ENCODE results near the gene CHRM5.
"Not testable (repeated sequence)": the region's sequence is repeated elsewhere in the genome, so short reads cannot be mapped to it uniquely, and the experiment has no call there.

CHRM5 gene

GRCh38 chr15:34038871-34039789 is 70.8 kb downstream of the CHRM5 start, which contains the start of gene AVEN:
AVEN (minus strand) TSS chr15:34039204; CDS start chr15:34039046, 158 bp downstream.
- DNase-seq (ENCODE audit: low read depth in 2 of 2): peak; percentile 3 to 22

- DNase-seq (ENCODE audit: low read depth in 2 of 2): no peak
These were observed 71.5 kb downstream of the CHRM5 start for GRCh38 chr15:34039790-34040113.

GRCh38 chr15:34043391-34043790 is 75.1 kb downstream of the CHRM5 start:
- DNase-seq (ENCODE audit: low read depth in 2 of 2): no peak

- DNase-seq (ENCODE audit: low read depth in 2 of 2): no peak
These were observed 75.5 kb downstream of the CHRM5 start for GRCh38 chr15:34043813-34044212.

- no peak for DNase-seq (ENCODE audit: low read depth in 2 of 2)
These were observed 78.3 kb downstream of the CHRM5 start for GRCh38 chr15:34046471-34047145.

GRCh38 chr15:34047893-34048775 is 79.8 kb downstream of the CHRM5 start:
- no peak for DNase-seq (ENCODE audit: low read depth in 2 of 2)

- DNase-seq (ENCODE audit: low read depth in 2 of 2): no peak
These were observed 80.8 kb downstream of the CHRM5 start for GRCh38 chr15:34049112-34049511.

- not testable (repeated sequence) for DNase-seq (ENCODE audit: low read depth in 2 of 2)
These were observed 82.1 kb downstream of the CHRM5 start for GRCh38 chr15:34050385-34050784.

GRCh38 chr15:34054081-34054707 is 85.9 kb downstream of the CHRM5 start:
- DNase-seq (ENCODE audit: low read depth in 2 of 2): no peak

GRCh38 chr15:34055868-34056595 is 87.7 kb downstream of the CHRM5 start:
- no peak for DNase-seq (ENCODE audit: low read depth in 2 of 2)

GRCh38 chr15:34056911-34057310 is 88.6 kb downstream of the CHRM5 start:
- no peak for DNase-seq (ENCODE audit: low read depth in 2 of 2)

GRCh38 chr15:34059476-34059875 is 91.2 kb downstream of the CHRM5 start:
- no peak for DNase-seq (ENCODE audit: low read depth in 2 of 2)

- DNase-seq (ENCODE audit: low read depth in 2 of 2): no peak
These were observed 91.6 kb downstream of the CHRM5 start for GRCh38 chr15:34059946-34060345.

- no peak for DNase-seq (ENCODE audit: low read depth in 2 of 2)
These were observed 96.1 kb downstream of the CHRM5 start for GRCh38 chr15:34064438-34064837.

- no peak for DNase-seq (ENCODE audit: low read depth in 2 of 2)
These were observed 97.0 kb downstream of the CHRM5 start for GRCh38 chr15:34065261-34065660.

GRCh38 chr15:34065941-34066340 is 97.6 kb downstream of the CHRM5 start:
- no peak for DNase-seq (ENCODE audit: low read depth in 2 of 2)

- no peak for DNase-seq (ENCODE audit: low read depth in 2 of 2)
These were observed 101.7 kb downstream of the CHRM5 start for GRCh38 chr15:34070003-34070402.

GRCh38 chr15:34076785-34077184 is 108.5 kb downstream of the CHRM5 start:
- no peak for DNase-seq (ENCODE audit: low read depth in 2 of 2)

GRCh38 chr15:34078900-34079299 is 110.6 kb downstream of the CHRM5 start:
- no peak for DNase-seq (ENCODE audit: low read depth in 2 of 2)

GRCh38 chr15:34079904-34080303 is 111.6 kb downstream of the CHRM5 start:
- no peak for DNase-seq (ENCODE audit: low read depth in 2 of 2)

GRCh38 chr15:34084086-34084485 is 115.8 kb downstream of the CHRM5 start:
- no peak for DNase-seq (ENCODE audit: low read depth in 2 of 2)

Measured in stimulated activated CD4-positive, alpha-beta T cell treated with anti-CD3 and anti-CD28 coated beads, Interleukin-1b, Interleukin-23, amount 100 ng/mL, for 1 hour (primary cell).